IMR-90 (cell line): ENCODE data around the gene SLC23A1. TPM values are rescaled to one million over a fixed set of nuclear protein-coding genes. Genes with fewer than 3 reads are reported as not detected.

Source experiments
- ATAC-seq: fragments of 200-7000 bp; cut with Tn5 transposase; 2 replicates; pipeline ENCODE4 v1.9.1; 2020; ENCODE audit warnings: low read depth, mild to moderate bottlenecking, moderate library complexity
- BruUV-seq: library from RNA; stranded (reverse); fragments of 400-500 nt; replicated peaks from 2 replicates; lab custom pipeline; 2021; lab: Mats Ljungman, UMichigan
- CTCF ChIA-PET: fragments of 300-600 bp; formaldehyde crosslinking; extraction: SDS; loops from one replicate; lab custom pipeline; 2021; ENCODE audit warnings: antibody characterized with exemption; lab: Yijun Ruan, JAX
- POLR2A ChIA-PET: fragments of 300-600 bp; sonication (Branson Sonifier 250); formaldehyde crosslinking; loops from one replicate; lab custom pipeline; 2022; ENCODE audit warnings: antibody characterized with exemption; ENCODE audit not compliant: unreplicated experiment; lab: Charles Lee
- DNase-seq: peaks from one replicate; pipeline ENCODE4 v3.0.0; 2013
- H2AFZ ChIP-seq: replicated peaks from 2 replicates; pipeline ENCODE3; 2013; ENCODE audit warnings: low read length, mild to moderate bottlenecking; ENCODE audit not compliant: poor library complexity
- H2AK5ac ChIP-seq: 2 replicates; pipeline ENCODE4 v1.6.1; 2013; ENCODE audit warnings: low read depth, low read length, inconsistent platforms
- H2AK9ac ChIP-seq: replicated peaks from 2 replicates; pipeline ENCODE3; 2013; ENCODE audit warnings: mild to moderate bottlenecking, low read depth, low read length, moderate library complexity; ENCODE audit not compliant: poor library complexity
- H2BK120ac ChIP-seq: 2 replicates; pipeline ENCODE4 v1.6.1; 2013; ENCODE audit warnings: low read depth, low read length, inconsistent platforms
- H2BK15ac ChIP-seq: 3 replicates; pipeline ENCODE4 v1.6.1; 2013; ENCODE audit warnings: low read depth, low read length, inconsistent platforms
- H2BK20ac ChIP-seq: 2 replicates; pipeline ENCODE4 v1.6.1; 2013; ENCODE audit warnings: low read depth, mild to moderate bottlenecking, inconsistent platforms, low read length, moderate library complexity
- H2BK5ac ChIP-seq: 2 replicates; pipeline ENCODE4 v1.6.1; 2013; ENCODE audit warnings: mild to moderate bottlenecking, low read depth, low read length, inconsistent platforms; ENCODE audit not compliant: poor library complexity, severe bottlenecking
- H3K14ac ChIP-seq: replicated peaks from 2 replicates; pipeline ENCODE4 v1.6.1; 2013; ENCODE audit warnings: low read depth, low read length, inconsistent platforms
- H3K18ac ChIP-seq: 2 replicates; pipeline ENCODE4 v1.6.1; 2013; ENCODE audit warnings: low read depth, low read length, control low read depth
- H3K23ac ChIP-seq: 2 replicates; pipeline ENCODE4 v1.6.1; 2013; ENCODE audit warnings: low read depth, low read length, inconsistent platforms
- H3K27ac ChIP-seq: 2 replicates; pipeline ENCODE4 v1.5.1; 2013; ENCODE audit warnings: mild to moderate bottlenecking, control low read depth, low read length; ENCODE audit not compliant: insufficient read depth
- H3K27me3 ChIP-seq: 2 replicates; pipeline ENCODE4 v1.6.1; 2013; ENCODE audit warnings: low read length; ENCODE audit not compliant: control insufficient read depth, insufficient read depth
- H3K36me3 ChIP-seq: 2 replicates; pipeline ENCODE4 v1.6.1; 2013; ENCODE audit warnings: low read length, mixed read lengths; ENCODE audit not compliant: control insufficient read depth, insufficient read depth
- H3K4ac ChIP-seq: 2 replicates; pipeline ENCODE4 v1.6.1; 2013; ENCODE audit warnings: low read depth, low read length, inconsistent platforms
- H3K4me1 ChIP-seq: 2 replicates; pipeline ENCODE4 v1.6.1; 2013; ENCODE audit warnings: low read length, mixed read lengths; ENCODE audit not compliant: control insufficient read depth, insufficient read depth
- H3K4me2 ChIP-seq: 2 replicates; pipeline ENCODE4 v1.6.1; 2013; ENCODE audit warnings: low read depth, mild to moderate bottlenecking, control low read depth, low read length, moderate library complexity
- H3K4me3 ChIP-seq: 2 replicates; pipeline ENCODE4 v1.5.1; 2013; ENCODE audit warnings: low read depth, mild to moderate bottlenecking, control low read depth, low read length, moderate library complexity; ENCODE audit not compliant: insufficient read depth
- H3K56ac ChIP-seq: 2 replicates; pipeline ENCODE4 v1.6.1; 2013; ENCODE audit warnings: low read length, inconsistent platforms; ENCODE audit not compliant: insufficient read depth; ENCODE audit errors: extremely low read depth
- H3K79me1 ChIP-seq, 2 experiments: 2 replicates each; pipeline ENCODE4 v1.6.1; 2013; ENCODE audit warnings: low read length in 2 of 2, inconsistent platforms in 1 of 2, low read depth in 1 of 2
- H3K9ac ChIP-seq: 2 replicates; pipeline ENCODE4 v1.6.1; 2013; ENCODE audit warnings: low read depth, low read length, control low read depth
- H3K9me1 ChIP-seq: 2 replicates; pipeline ENCODE4 v1.6.1; 2013; ENCODE audit warnings: low read length, inconsistent platforms; ENCODE audit not compliant: insufficient read depth
- H3K9me3 ChIP-seq: 2 replicates; pipeline ENCODE4 v1.6.1; 2013; ENCODE audit warnings: low read length; ENCODE audit not compliant: control insufficient read depth, insufficient read depth
- H4K20me1 ChIP-seq: 2 replicates; pipeline ENCODE4 v1.6.1; 2013; ENCODE audit warnings: low read length, inconsistent platforms; ENCODE audit not compliant: insufficient read depth
- H4K5ac ChIP-seq: 2 replicates; pipeline ENCODE4 v1.6.1; 2013; ENCODE audit warnings: mild to moderate bottlenecking, low read depth, low read length, control low read depth
- H4K8ac ChIP-seq, 2 experiments: 2 replicates each; pipeline ENCODE4 v1.6.1; 2013; ENCODE audit warnings: low read depth in 2 of 2, low read length in 2 of 2, control low read depth in 1 of 2, inconsistent platforms in 1 of 2
- H4K91ac ChIP-seq: 2 replicates; pipeline ENCODE4 v1.6.1; 2013; ENCODE audit warnings: low read depth, low read length, inconsistent platforms; ENCODE audit not compliant: insufficient read depth
- CEBPB ChIP-seq: IDR thresholded peaks from 2 replicates; pipeline ENCODE4 v1.6.1; 2012; ENCODE audit warnings: low read depth, low read length, improper control_type of control experiment
- CHD1 ChIP-seq: IDR thresholded peaks from 2 replicates; pipeline ENCODE4 v1.6.1; 2012; ENCODE audit warnings: low read depth, low read length, improper control_type of control experiment
- MAZ ChIP-seq: IDR thresholded peaks from 2 replicates; pipeline ENCODE4 v1.6.1; 2012; ENCODE audit warnings: low read depth, mild to moderate bottlenecking, low read length, improper control_type of control experiment, moderate library complexity, borderline replicate concordance
- POLR2A ChIP-seq: IDR thresholded peaks from 2 replicates; pipeline ENCODE4 v1.6.1; 2012; ENCODE audit warnings: mild to moderate bottlenecking, low read depth, low read length
- RAD21 ChIP-seq: IDR thresholded peaks from 2 replicates; pipeline ENCODE4 v1.6.1; 2012; ENCODE audit warnings: low read length, improper control_type of control experiment
- RCOR1 ChIP-seq: IDR thresholded peaks from 2 replicates; pipeline ENCODE4 v1.6.1; 2012; ENCODE audit warnings: mild to moderate bottlenecking, low read length, improper control_type of control experiment; ENCODE audit not compliant: insufficient replicate concordance
- WGBS, 2 experiments: methylation state at CpG; one replicate each; pipeline versions ENCODE4 v1.1.5 to v1.1.7; 2013; ENCODE audit warnings: missing lambda C conversion rate in 2 of 2; ENCODE audit not compliant: insufficient read length in 1 of 2; ENCODE audit errors: extremely low coverage in 2 of 2; 5-methylcytosine and 5-hydroxymethylcytosine counted together
- dilution Hi-C: fragments of 300-500 bp; cut with HindIII; formaldehyde crosslinking; loops from one replicate; pipeline ENCODE4 v1.14.3; 2018; ENCODE audit warnings: low sequenced_read_pairs; ENCODE audit not compliant: unreplicated experiment
- in situ Hi-C: fragments of 300-500 bp; cut with MboI; formaldehyde crosslinking; loops from 3 replicates; pipeline ENCODE4 v1.14.3; 2019; ENCODE audit warnings: low sequenced_read_pairs, inconsistent platforms, mixed read lengths
- intact Hi-C: fragments of 100-400 bp; cut with micrococcal nuclease; formaldehyde crosslinking; loops from 2 replicates; pipeline ENCODE4 v1.10.0; 2022
- polyA plus RNA-seq, 3 experiments: library from polyadenylated mRNA; depleted of rRNA; stranded (reverse); fragments of >200 nt; gene quantifications; 2 replicates each; pipeline ENCODE4 v1.2.3, GENCODE V29; 2012; ENCODE audit warnings: low replicate concordance in 1 of 3
- total RNA-seq: library from RNA; depleted of rRNA; stranded (reverse); fragments of >200 nt; gene quantifications from 2 replicates; pipeline ENCODE4 v1.2.3, GENCODE V29; 2012
- TF ChIP-seq, protein P1 (sequence below): conservative IDR thresholded peaks from 2 replicates; pipeline ENCODE4 v1.5.1; 2012; ENCODE audit warnings: mild to moderate bottlenecking, low read depth, low read length, improper control_type of control experiment
- TF ChIP-seq, protein P2 (sequence below): fragments of 150-350 bp; IDR thresholded peaks from 2 replicates; pipeline ENCODE4 v1.6.1; 2016; ENCODE audit warnings: low read depth, mild to moderate bottlenecking, low read length, moderate library complexity, borderline replicate concordance

The SLC23A1 gene
- total and polyA plus RNA-seq, 2 of the 4 experiments (the other 2 are of a cell fraction), result not detected

DNA sequence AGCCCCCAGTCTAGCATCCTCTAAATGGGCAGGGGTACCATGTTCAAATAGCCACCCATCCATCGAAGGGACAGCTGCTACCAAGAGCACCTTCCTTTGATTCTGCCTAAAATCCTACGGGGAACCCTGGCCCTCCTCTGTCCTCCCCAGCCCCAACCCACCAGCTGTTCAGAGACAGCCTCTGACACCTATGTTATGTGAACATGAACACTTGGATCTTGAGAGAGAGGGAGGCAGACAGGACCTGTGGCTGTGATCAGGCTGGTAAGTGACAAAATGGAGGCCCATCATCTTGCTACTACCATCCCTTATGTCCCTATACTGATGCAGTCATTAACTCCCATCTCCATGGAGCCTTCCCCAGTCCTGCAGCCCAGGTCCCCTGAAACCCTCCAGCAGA, 8.2 kb downstream of the SLC23A1 start:
- Histone ChIP-seq H2BK120ac (no peak overlapping the region), H3K23ac (no peak overlapping the region), H2AK5ac (no peak overlapping the region), H2BK5ac (no peak overlapping the region), H3K27me3 (no peaks in the 10 kb centered on the region), H2BK15ac (no peak overlapping the region), H4K91ac (no peak overlapping the region), H3K4ac (no peak overlapping the region), H3K56ac (no peak overlapping the region), H3K4me3 (no peak overlapping the region), H3K27ac (no peak overlapping the region), H3K18ac (no peak overlapping the region), H3K4me2 (no peak overlapping the region), H3K4me1 (peaks cover 6% of the 10 kb centered on the region; the same call in 1 of the 2 replicates), H3K79me1 (peaks cover 6 to 21% of the 10 kb centered on the region in 2 experiments; a peak in 3 of 4 replicates), H2AFZ (no peak overlapping the region), H3K36me3 (peaks cover 32% of the 10 kb centered on the region), H4K8ac (no peak overlapping the region), H2AK9ac (no peak overlapping the region), H4K20me1 (peaks cover 10% of the 10 kb centered on the region; the same call in 1 of the 2 replicates), H3K9me3 (no peaks in the 10 kb centered on the region), H4K5ac (no peak overlapping the region), H3K14ac (no peak overlapping the region), H3K9ac (no peak overlapping the region), H3K9me1 (peaks cover 22% of the 10 kb centered on the region), H2BK20ac (no peak overlapping the region)
- in situ Hi-C loops (no loop called here), dilution Hi-C loops (no loop called here), intact Hi-C loops (no loop called here)
- DNase-seq (no peak), ATAC-seq (no peak)
- no CpG with 5 or more reads among the region's 2 CpGs for WGBS, 2 experiments
- POLR2A ChIA-PET, result no interaction called here
- CTCF ChIA-PET, result no interaction called here
- TF ChIP-seq, protein P1, sequence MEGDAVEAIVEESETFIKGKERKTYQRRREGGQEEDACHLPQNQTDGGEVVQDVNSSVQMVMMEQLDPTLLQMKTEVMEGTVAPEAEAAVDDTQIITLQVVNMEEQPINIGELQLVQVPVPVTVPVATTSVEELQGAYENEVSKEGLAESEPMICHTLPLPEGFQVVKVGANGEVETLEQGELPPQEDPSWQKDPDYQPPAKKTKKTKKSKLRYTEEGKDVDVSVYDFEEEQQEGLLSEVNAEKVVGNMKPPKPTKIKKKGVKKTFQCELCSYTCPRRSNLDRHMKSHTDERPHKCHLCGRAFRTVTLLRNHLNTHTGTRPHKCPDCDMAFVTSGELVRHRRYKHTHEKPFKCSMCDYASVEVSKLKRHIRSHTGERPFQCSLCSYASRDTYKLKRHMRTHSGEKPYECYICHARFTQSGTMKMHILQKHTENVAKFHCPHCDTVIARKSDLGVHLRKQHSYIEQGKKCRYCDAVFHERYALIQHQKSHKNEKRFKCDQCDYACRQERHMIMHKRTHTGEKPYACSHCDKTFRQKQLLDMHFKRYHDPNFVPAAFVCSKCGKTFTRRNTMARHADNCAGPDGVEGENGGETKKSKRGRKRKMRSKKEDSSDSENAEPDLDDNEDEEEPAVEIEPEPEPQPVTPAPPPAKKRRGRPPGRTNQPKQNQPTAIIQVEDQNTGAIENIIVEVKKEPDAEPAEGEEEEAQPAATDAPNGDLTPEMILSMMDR, result no peak
- no peak for TF ChIP-seq CHD1
- no peak for TF ChIP-seq POLR2A
- TF ChIP-seq RAD21, result no peak
- no peak for TF ChIP-seq MAZ
- TF ChIP-seq RCOR1, result no peak
- TF ChIP-seq, protein P2, sequence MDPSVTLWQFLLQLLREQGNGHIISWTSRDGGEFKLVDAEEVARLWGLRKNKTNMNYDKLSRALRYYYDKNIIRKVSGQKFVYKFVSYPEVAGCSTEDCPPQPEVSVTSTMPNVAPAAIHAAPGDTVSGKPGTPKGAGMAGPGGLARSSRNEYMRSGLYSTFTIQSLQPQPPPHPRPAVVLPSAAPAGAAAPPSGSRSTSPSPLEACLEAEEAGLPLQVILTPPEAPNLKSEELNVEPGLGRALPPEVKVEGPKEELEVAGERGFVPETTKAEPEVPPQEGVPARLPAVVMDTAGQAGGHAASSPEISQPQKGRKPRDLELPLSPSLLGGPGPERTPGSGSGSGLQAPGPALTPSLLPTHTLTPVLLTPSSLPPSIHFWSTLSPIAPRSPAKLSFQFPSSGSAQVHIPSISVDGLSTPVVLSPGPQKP, result no peak
- TF ChIP-seq CEBPB, result no peak
- BruUV-seq, result no TSS peak
